Erythroblast (primary cell): ENCODE measurements around the gene LGMN.

ENCODE experiments used
- GATA1 ChIP-seq: IDR thresholded peaks from 2 replicates; pipeline ENCODE4 v1.6.1; 2011; ENCODE audit warnings: low read depth, mild to moderate bottlenecking, control low read depth, low read length, moderate library complexity
- POLR2A ChIP-seq: IDR thresholded peaks from 2 replicates; pipeline ENCODE4 v1.6.1; 2011; ENCODE audit warnings: mild to moderate bottlenecking, low read length

DNA sequence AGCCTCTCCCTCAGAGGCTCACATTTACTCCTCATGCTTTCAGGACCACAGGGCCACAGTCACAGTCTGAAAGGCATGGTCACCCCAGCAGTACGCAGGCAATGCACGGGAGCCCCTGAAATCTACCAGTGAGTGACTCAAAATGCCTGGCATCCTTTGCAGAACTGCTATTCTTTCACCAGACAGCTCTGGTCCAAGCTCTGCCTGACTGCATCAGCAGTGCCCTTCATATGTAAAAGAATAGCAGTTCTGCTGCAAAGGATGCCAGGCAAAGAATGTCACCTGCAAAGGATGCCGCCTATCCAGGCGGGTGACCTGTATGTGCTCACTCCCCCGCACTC lies 38.5 kb downstream of the LGMN start:
- TF ChIP-seq POLR2A (no peak), GATA1 (no peak)
